Medulla oblongata (tissue), 1 donor: ENCODE data around the gene SEPTIN12.

Experiments
- DNase-seq: peaks from one replicate; pipeline ENCODE4 v3.0.0-alpha.2; 2015; ENCODE audit errors: extremely low spot score

SEPTIN12 gene

DNA sequence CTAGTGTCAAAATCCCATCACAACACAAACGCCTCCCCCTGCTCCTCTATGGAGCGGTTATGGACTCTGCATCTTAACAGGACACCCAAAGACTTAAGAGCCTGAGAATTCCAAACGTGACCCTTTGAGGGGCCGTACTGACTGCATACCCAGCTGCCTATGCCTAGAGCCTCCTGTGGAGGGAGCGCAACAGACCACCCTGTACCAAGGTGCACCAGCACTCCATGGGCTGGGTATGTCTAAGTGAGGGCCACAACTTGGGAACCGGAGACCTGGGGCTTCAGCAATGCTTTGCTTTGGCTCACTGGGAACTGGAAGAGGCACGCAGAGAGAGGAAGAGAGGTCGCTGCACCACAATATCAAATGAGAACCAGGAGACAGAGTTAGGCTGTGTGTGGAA, 59.5 kb downstream of the SEPTIN12 start:
- no peak for DNase-seq
